ENCODE measurements around the gene DEPDC7.
"Not testable (repeated sequence)": the region's sequence is repeated elsewhere in the genome, so short reads cannot be mapped to it uniquely, and the experiment has no call there.

DEPDC7 gene

DNA sequence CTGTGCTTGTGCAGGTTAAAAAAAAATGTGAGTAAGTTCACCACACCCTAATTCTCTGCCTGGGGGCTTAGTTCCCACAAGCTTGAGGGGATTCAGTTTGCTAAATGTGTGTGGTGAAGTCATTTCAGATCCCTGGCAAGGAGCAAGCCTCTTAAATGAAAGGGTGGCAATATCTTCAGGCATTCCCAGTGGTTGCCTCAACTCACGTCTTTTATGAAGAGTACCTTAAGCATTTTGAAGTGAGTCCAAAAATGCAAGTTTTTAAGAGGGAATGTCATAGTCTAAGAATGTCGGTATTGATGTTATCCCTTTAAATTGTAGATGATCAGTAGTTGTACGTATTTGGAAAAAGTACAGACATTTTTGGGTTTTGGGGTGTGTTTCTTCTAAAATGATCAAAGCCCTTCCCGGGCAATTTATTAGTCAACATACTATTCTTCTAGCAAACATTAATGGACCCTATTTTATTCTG lies 28.6 kb downstream of the DEPDC7 start:
- no peak for DNase-seq (ENCODE audit: extremely low read depth, low read depth)
- no peak overlapping the region for H3K4me3 ChIP-seq (replicated peaks; ENCODE audit: low read depth, low read length)
- TF ChIP-seq, protein P1, sequence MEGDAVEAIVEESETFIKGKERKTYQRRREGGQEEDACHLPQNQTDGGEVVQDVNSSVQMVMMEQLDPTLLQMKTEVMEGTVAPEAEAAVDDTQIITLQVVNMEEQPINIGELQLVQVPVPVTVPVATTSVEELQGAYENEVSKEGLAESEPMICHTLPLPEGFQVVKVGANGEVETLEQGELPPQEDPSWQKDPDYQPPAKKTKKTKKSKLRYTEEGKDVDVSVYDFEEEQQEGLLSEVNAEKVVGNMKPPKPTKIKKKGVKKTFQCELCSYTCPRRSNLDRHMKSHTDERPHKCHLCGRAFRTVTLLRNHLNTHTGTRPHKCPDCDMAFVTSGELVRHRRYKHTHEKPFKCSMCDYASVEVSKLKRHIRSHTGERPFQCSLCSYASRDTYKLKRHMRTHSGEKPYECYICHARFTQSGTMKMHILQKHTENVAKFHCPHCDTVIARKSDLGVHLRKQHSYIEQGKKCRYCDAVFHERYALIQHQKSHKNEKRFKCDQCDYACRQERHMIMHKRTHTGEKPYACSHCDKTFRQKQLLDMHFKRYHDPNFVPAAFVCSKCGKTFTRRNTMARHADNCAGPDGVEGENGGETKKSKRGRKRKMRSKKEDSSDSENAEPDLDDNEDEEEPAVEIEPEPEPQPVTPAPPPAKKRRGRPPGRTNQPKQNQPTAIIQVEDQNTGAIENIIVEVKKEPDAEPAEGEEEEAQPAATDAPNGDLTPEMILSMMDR (IDR thresholded peaks at IDR 0.05; ENCODE audit: low read depth, low read length, missing control alignments), result no peak

DNA sequence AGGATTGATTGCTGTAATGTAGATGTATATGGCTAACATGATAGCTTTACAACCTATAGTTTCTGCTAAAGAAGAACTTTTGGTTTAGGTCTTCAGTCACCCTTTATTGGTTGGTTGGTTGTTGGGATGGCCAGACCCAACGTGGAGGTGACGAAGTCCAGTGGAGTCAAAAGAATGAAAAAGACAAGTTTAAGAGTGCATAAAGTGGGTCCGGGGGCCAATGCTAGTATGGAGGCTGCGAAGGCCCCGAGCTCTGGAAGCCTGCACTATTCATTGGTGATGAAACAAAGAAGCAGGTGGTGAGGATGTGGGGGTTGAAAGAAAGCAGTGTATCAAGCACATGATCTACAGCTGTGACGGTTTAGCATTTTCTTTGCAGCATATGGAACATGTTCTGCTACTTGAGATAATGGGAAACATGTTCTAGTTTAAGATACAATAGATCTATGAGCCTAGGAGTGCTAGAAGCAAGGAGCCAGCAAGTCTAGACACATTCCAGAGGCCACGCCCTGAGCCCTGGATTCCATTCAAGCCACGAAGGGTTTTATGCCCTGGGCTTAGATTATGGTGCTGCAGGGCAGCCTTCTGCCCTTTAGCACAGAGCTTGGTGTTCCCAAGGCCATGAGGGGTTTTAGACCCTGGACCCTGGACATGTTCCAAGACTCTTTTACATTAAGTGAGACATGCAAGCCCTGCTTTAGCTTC lies 30.0 kb downstream of the DEPDC7 start:
- TF ChIP-seq, protein P1 (IDR thresholded peaks at IDR 0.05; ENCODE audit: low read depth, low read length, missing control alignments), result no peak
- no peak overlapping the region for H3K4me3 ChIP-seq (replicated peaks; ENCODE audit: low read depth, low read length)
- DNase-seq (ENCODE audit: extremely low read depth, low read depth), result peak; percentile 89

DNA sequence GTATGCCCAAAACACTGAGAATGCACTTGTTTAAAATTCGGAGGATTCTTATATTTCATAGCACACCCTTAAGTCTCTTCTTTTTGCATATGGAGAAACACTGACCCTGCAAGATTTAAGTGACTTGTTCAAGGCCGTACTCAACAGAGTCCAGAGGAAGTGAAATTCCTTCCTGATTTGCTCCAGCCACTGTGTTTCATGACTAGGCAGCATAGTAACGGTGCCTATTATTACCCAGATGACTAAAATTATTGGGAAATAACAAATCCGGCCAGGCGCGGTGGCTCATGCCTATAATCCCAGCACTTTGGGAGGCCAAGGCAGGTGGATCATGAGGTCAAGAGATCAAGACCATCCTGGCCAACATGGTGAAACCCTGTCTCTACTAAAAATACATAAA lies 33.0 kb downstream of the DEPDC7 start:
- DNase-seq (ENCODE audit: extremely low read depth, low read depth); H3K4me3 ChIP-seq (replicated peaks; ENCODE audit: low read depth, low read length): not testable (repeated sequence)

- not testable (repeated sequence) for H3K4me3 ChIP-seq (replicated peaks; ENCODE audit: low read depth, low read length); DNase-seq (ENCODE audit: extremely low read depth, low read depth)
Measured at GRCh38 chr11:33049565-33050408, 34.1 kb downstream of the DEPDC7 start.

- no peak overlapping the region for H3K4me3 ChIP-seq (replicated peaks; ENCODE audit: low read depth, low read length)
- TF ChIP-seq, protein P1 (IDR thresholded peaks at IDR 0.05; ENCODE audit: low read depth, low read length, missing control alignments), result no peak
- DNase-seq (ENCODE audit: extremely low read depth, low read depth), result no peak
Measured at GRCh38 chr11:33052231-33052630, 36.6 kb downstream of the DEPDC7 start.

GRCh38 chr11:33055375-33055774 lies 39.7 kb downstream of the DEPDC7 start:
- TF ChIP-seq, protein P1 (IDR thresholded peaks at IDR 0.05; ENCODE audit: low read depth, low read length, missing control alignments), result no peak

DNA sequence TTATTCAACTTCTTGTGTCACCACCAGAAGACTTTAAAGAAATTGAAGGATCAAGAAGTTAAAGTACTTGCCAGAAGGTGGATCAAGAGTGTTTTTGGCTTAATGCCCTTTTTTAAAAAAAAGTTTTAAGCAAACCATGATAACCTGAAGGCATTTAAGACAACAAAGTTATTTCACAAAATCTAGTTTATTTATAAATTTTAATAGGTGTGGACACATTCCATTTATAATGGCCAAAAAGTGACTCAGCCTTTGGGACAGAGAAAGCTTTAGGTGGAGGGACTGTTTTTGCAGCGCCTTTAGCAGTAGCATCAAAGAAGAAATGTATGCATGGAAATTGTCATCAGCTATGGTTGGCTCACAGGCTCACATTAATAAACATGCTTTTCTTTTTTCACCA lies 41.6 kb downstream of the DEPDC7 start:
- DNase-seq (ENCODE audit: extremely low read depth, low read depth), result no peak
- TF ChIP-seq, protein P1 (IDR thresholded peaks at IDR 0.05; ENCODE audit: low read depth, low read length, missing control alignments), result no peak
- no peak overlapping the region for H3K4me3 ChIP-seq (replicated peaks; ENCODE audit: low read depth, low read length)

More at GRCh38 chr11:33055375-33055774, 39.7 kb downstream of the DEPDC7 start:
- no peak overlapping the region for H3K4me3 ChIP-seq (replicated peaks; ENCODE audit: low read depth, low read length)
- DNase-seq (ENCODE audit: extremely low read depth, low read depth), result no peak

Measured in HFF-Myc (cell line).